Breast epithelium (tissue), 3 donors: Measurements from ENCODE around the gene FGD2.

Experiments
- CTCF ChIP-seq, 3 donors: fragments of 450-650 bp; IDR thresholded peaks; one replicate each; pipeline ENCODE4 v1.5.1; 2016 to 2017; ENCODE audit warnings: antibody characterized with exemption in 3 of 3, mild to moderate bottlenecking in 3 of 3, moderate library complexity in 3 of 3
- POLR2A ChIP-seq: fragments of 450-650 bp; IDR thresholded peaks from one replicate; pipeline ENCODE4 v1.6.1; 2016; ENCODE audit warnings: antibody characterized with exemption, mild to moderate bottlenecking, moderate library complexity

- TF ChIP-seq CTCF (IDR thresholded peaks at IDR 0.05) (no peak), POLR2A (no peak)
Measured at GRCh38 chr6:36999061-36999750, 6.2 kb upstream of the FGD2 start.
